Nephron progenitor cell (in vitro differentiated cells): ENCODE results near the gene CYP4A11.
A peak's percentile ranks its signal among the peaks of the same experiment; 100 is the strongest.
"Not testable (repeated sequence)": the region's sequence is repeated elsewhere in the genome, so short reads cannot be mapped to it uniquely, and the experiment has no call there.

Experiments used
- DNase-seq: peaks from one replicate; pipeline ENCODE4 v3.0.0; 2021
- H3K27ac Mint-ChIP-seq: 2 replicates; pipeline ENCODE4 v1.8.0; 2021; ENCODE audit warnings: mild to moderate bottlenecking, moderate library complexity, mixed read lengths
- H3K27me3 Mint-ChIP-seq: 2 replicates; pipeline ENCODE4 v1.8.0; 2021; ENCODE audit warnings: mild to moderate bottlenecking, low read depth, mixed read lengths; ENCODE audit not compliant: poor library complexity
- H3K36me3 Mint-ChIP-seq: 2 replicates; pipeline ENCODE4 v1.8.0; 2021; ENCODE audit warnings: low read depth, mixed read lengths
- H3K4me1 Mint-ChIP-seq: 2 replicates; pipeline ENCODE4 v1.8.0; 2021; ENCODE audit warnings: mixed read lengths
- H3K4me3 Mint-ChIP-seq: 2 replicates; pipeline ENCODE4 v1.8.0; 2021; ENCODE audit warnings: mild to moderate bottlenecking, moderate library complexity, mixed read lengths
- H3K9me3 Mint-ChIP-seq: 2 replicates; pipeline ENCODE4 v1.8.0; 2021; ENCODE audit warnings: mild to moderate bottlenecking, moderate library complexity, mixed read lengths
- TF ChIP-seq, protein P1 (sequence below): fragments of 200-600 bp; sonication (generic); IDR thresholded peaks from 2 replicates; pipeline ENCODE4 v1.5.0; 2021; ENCODE audit warnings: antibody characterized with exemption

The CYP4A11 gene, protein sequence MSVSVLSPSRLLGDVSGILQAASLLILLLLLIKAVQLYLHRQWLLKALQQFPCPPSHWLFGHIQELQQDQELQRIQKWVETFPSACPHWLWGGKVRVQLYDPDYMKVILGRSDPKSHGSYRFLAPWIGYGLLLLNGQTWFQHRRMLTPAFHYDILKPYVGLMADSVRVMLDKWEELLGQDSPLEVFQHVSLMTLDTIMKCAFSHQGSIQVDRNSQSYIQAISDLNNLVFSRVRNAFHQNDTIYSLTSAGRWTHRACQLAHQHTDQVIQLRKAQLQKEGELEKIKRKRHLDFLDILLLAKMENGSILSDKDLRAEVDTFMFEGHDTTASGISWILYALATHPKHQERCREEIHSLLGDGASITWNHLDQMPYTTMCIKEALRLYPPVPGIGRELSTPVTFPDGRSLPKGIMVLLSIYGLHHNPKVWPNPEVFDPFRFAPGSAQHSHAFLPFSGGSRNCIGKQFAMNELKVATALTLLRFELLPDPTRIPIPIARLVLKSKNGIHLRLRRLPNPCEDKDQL

DNA sequence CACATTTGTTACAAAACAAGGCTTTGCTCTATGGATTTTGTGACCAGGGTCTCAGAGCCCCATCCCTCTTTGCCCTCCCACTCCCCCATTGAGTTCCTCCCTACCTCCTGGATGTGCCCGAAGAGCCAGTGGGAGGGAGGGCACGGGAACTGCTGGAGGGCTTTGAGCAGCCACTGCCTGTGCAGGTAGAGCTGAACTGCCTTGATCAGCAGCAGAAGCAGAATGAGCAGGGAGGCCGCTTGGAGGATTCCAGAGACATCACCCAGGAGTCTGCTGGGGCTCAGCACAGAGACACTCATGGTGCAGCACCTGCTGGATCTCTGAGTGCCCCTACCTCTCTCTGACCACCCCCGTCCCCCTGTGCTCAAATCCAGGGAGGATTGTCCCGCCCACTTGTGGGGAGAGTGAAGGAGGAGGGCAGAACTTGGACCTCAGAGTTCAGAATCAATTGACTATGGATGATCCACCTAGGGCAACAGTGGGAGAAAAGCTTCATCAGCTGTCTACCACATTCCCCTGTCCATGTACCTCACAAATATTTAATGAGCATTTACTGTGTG, at the start of gene CYP4A11:
Gene CYP4A11, minus strand, starts transcription at position 342 of the 560 bp plus-strand sequence. Its CDS starts 43 bp downstream, at position 299.
- TF ChIP-seq, protein P1, sequence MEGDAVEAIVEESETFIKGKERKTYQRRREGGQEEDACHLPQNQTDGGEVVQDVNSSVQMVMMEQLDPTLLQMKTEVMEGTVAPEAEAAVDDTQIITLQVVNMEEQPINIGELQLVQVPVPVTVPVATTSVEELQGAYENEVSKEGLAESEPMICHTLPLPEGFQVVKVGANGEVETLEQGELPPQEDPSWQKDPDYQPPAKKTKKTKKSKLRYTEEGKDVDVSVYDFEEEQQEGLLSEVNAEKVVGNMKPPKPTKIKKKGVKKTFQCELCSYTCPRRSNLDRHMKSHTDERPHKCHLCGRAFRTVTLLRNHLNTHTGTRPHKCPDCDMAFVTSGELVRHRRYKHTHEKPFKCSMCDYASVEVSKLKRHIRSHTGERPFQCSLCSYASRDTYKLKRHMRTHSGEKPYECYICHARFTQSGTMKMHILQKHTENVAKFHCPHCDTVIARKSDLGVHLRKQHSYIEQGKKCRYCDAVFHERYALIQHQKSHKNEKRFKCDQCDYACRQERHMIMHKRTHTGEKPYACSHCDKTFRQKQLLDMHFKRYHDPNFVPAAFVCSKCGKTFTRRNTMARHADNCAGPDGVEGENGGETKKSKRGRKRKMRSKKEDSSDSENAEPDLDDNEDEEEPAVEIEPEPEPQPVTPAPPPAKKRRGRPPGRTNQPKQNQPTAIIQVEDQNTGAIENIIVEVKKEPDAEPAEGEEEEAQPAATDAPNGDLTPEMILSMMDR, result no peak
- no peaks in the 10 kb centered on the region for H3K36me3 Mint-ChIP-seq
- no peak within 1 kb of the TSS for H3K27ac Mint-ChIP-seq
- no peaks in the 10 kb centered on the region for H3K4me1 Mint-ChIP-seq
- peaks cover 34% of the 10 kb centered on the region for H3K27me3 Mint-ChIP-seq
- no peak within 1 kb of the TSS for H3K4me3 Mint-ChIP-seq
- peaks cover 4% of the 10 kb centered on the region for H3K9me3 Mint-ChIP-seq
- no peak for DNase-seq

DNA sequence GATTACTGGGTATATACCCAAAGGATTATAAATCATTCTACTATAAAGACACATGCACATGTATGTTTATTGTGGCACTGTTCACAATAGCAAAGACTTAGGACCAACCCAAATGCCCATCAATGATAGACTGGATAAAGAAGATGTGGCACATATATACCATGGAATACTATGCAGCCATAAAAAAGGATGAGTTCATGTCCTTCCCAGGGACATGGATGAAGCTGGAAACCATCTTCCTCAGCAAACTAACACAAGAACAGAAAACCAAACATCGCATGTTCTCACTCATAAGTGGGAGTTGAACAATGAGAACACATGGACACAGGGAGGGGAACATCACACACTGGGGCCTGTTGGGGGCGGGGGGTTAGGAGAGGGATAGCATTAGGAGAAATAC, 49.3 kb upstream of the CYP4A11 start:
- not testable (repeated sequence) for H3K4me1 Mint-ChIP-seq, H3K27ac Mint-ChIP-seq, H3K36me3 Mint-ChIP-seq, H3K9me3 Mint-ChIP-seq, H3K4me3 Mint-ChIP-seq, H3K27me3 Mint-ChIP-seq, DNase-seq

DNA sequence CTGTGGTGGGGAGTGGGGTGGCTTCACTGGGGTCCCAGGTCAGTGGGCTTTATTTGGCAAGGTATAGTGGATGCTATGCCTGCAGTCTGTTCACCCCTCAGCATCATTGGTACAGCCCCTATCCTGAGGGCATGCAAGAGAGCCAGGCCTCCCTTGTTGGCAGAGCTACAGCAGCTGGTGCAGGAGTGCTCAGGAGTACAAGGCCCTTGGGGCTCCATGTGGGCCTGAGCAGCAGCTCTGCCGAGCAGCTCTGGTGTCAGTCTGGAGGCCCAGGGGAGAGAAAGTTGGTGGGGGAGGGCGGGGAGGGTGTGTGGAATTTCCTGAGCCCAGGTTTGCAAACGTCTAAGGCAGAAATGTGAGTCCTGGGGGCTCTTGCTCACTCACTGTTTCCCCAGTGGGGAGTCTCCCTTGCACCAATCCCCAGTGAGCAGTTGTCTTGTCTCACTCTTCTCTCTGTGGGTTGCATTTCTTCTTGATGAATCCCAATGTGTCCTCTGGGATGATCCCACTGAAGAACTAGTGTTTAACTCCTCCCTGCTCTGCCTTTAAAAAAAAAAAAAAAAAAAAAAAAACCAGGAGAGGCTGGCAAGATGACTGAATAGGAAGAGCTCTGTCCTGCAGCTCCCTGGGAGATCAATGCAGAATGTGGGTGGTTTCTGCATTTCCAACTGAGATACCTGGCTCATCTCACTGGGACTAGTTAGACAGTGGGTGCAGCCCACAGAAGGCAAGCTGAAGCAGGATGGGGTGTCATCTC, 42.7 kb upstream of the CYP4A11 start:
- Mint-ChIP-seq H3K4me1 (peaks cover 18% of the 10 kb centered on the region), H3K27ac (no peak overlapping the region), H3K27me3 (peaks cover 10% of the 10 kb centered on the region), H3K4me3 (no peak overlapping the region), H3K9me3 (peaks cover 27% of the 10 kb centered on the region), H3K36me3 (no peaks in the 10 kb centered on the region)
- TF ChIP-seq, protein P1, result no peak
- DNase-seq, result no peak

DNA sequence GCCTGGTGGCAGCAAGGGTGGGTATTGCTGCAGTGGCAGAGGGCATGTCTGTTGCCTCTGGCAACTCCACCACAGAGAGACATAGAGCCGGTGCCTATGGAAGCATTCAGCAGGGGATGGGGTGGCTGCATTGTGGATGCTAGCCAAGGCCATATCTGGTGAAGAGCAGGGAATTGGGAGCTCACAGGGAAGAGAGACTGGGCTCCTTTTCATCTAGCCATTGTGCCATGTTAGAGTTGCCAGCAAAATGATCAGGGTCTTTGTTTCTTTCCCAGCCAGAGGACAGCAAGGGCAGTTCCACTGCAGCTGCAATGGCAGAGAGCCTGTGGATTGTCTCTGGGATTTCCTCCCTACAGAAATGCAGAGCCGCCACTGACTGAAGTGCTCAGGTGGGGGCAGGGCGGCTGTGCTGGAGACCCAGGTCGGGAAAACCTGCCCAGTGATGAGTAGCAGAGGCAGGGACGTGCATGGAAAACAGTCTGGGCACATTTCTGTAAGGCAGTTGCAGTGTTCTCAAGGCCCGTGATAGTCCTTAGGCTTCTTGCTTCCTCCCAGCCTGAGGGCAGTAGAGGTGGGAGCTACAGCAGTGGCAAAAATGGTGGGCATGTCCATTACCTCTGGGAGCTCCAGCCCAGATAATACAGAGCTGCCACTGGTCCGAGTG, 42.0 kb upstream of the CYP4A11 start:
- H3K27ac Mint-ChIP-seq, result no peak overlapping the region
- no peak overlapping the region for H3K4me3 Mint-ChIP-seq
- H3K4me1 Mint-ChIP-seq, result peaks cover 18% of the 10 kb centered on the region
- H3K9me3 Mint-ChIP-seq, result peaks cover 34% of the 10 kb centered on the region
- DNase-seq, result no peak
- TF ChIP-seq, protein P1, result no peak
- peaks cover 7% of the 10 kb centered on the region for H3K27me3 Mint-ChIP-seq
- no peaks in the 10 kb centered on the region for H3K36me3 Mint-ChIP-seq

DNA sequence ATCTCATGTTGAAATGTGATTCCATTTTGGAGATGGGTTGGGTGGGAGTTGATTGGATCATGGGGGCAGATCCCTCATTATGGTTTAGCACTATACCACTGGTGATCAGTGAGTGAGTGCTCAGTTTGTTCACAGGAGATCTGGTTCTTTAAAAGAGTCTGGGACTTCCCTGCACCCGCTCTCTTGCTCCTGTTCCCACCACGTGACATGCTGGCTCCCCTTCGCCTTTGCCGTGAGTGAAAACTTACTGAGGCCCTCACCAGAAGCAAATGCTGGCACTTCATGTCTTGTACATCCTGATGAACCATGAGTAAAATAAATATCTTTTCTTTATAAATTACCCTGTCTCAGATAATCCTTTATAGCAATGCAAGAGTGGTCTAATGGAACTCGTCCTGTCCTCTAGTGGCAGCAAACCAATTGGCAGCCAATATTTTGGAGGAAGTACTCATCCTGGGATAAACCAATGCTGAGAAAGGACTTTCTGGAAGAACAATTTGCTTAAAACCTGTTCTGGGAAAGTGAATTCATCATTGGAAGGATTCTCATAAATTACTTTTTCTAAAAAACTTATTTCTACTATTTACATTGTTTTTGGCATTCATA, 27.8 kb upstream of the CYP4A11 start:
- no peak for DNase-seq
- Mint-ChIP-seq H3K4me3 (no peak overlapping the region), H3K27ac (no peak overlapping the region), H3K4me1 (no peaks in the 10 kb centered on the region), H3K36me3 (no peaks in the 10 kb centered on the region), H3K9me3 (peaks cover 10% of the 10 kb centered on the region), H3K27me3 (peaks cover 24% of the 10 kb centered on the region)
- TF ChIP-seq, protein P1, result peak; percentile 13

DNA sequence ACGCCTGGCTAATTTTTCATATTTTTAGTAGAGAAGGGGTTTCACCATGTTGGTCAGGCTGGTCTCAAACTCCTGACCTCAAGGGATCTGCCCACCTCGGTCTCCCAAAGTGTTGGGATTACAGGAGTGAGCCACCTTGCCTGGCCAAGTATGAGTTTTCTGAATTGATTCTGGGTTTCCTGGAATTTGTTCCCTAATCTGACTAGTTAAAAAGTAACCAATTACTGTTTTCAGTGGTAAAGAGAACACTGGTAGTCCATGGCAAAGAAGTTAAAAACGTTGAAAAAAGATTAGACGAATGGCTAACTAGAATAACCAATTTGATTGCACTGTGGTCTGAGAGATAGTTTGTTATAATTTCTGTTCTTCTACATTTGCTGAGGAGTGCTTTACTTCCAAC, 21.0 kb upstream of the CYP4A11 start:
- DNase-seq, H3K36me3 Mint-ChIP-seq: not testable (repeated sequence)

More for the DNA sequence above, 21.0 kb upstream of the CYP4A11 start:
- not testable (repeated sequence) for H3K4me1 Mint-ChIP-seq, H3K27ac Mint-ChIP-seq, H3K4me3 Mint-ChIP-seq
- H3K9me3 Mint-ChIP-seq, result peaks cover 21% of the 10 kb centered on the region
- peaks cover 18% of the 10 kb centered on the region for H3K27me3 Mint-ChIP-seq
